GM06990 (cell line): ENCODE measurements around the gene RHOT1.

ENCODE experiments used
- DNase-seq: peaks from one replicate; pipeline ENCODE4 v3.0.0-alpha.2; 2011; ENCODE audit not compliant: insufficient read length; ENCODE audit errors: extremely low read depth
- H3K27me3 ChIP-seq: replicated peaks from 2 replicates; pipeline ENCODE4 v1.6.0; 2011; ENCODE audit warnings: low read length; ENCODE audit not compliant: control insufficient read depth, insufficient read depth
- H3K36me3 ChIP-seq: 2 replicates; pipeline ENCODE4 v1.5.1; 2011; ENCODE audit warnings: low read length; ENCODE audit not compliant: control insufficient read depth, insufficient read depth
- H3K4me3 ChIP-seq: replicated peaks from 2 replicates; pipeline ENCODE4 v1.5.1; 2011; ENCODE audit warnings: low read depth, mild to moderate bottlenecking, control low read depth, low read length
- CTCF ChIP-seq: IDR thresholded peaks from 2 replicates; pipeline ENCODE4 v1.5.1; 2011; ENCODE audit warnings: low read length, control low read depth, mild to moderate bottlenecking, inconsistent platforms; ENCODE audit not compliant: insufficient read depth, poor library complexity, severe bottlenecking

The RHOT1 gene

GRCh38 chr17:32197987-32198386 is 55.7 kb downstream of the RHOT1 start:
- Histone ChIP-seq H3K4me3 (no peak overlapping the region), H3K27me3 (no peaks in the 10 kb centered on the region), H3K36me3 (peaks cover 1% of the 10 kb centered on the region)
- no peak for TF ChIP-seq CTCF
- no peak for DNase-seq

- Histone ChIP-seq H3K36me3 (no peaks in the 10 kb centered on the region; the same call in none of the 2 replicates), H3K4me3 (no peak overlapping the region)
These were observed 64.6 kb downstream of the RHOT1 start for GRCh38 chr17:32206861-32207260.

GRCh38 chr17:32208436-32208835 is 66.1 kb downstream of the RHOT1 start:
- Histone ChIP-seq H3K27me3 (no peaks in the 10 kb centered on the region), H3K36me3 (peaks cover 2% of the 10 kb centered on the region), H3K4me3 (no peak overlapping the region)
- TF ChIP-seq CTCF, result no peak
- no peak for DNase-seq

More at GRCh38 chr17:32206861-32207260, 64.6 kb downstream of the RHOT1 start:
- DNase-seq, result no peak
- TF ChIP-seq CTCF, result no peak
- no peaks in the 10 kb centered on the region for H3K27me3 ChIP-seq

GRCh38 chr17:32209608-32210007 is 67.3 kb downstream of the RHOT1 start:
- no peak for DNase-seq
- Histone ChIP-seq H3K36me3 (peaks cover 2% of the 10 kb centered on the region), H3K4me3 (no peak overlapping the region), H3K27me3 (no peaks in the 10 kb centered on the region)
- no peak for TF ChIP-seq CTCF

- no peak for DNase-seq
- Histone ChIP-seq H3K4me3 (no peak overlapping the region), H3K36me3 (peaks cover 2% of the 10 kb centered on the region), H3K27me3 (no peaks in the 10 kb centered on the region)
- no peak for TF ChIP-seq CTCF
These were observed 69.4 kb downstream of the RHOT1 start for GRCh38 chr17:32211671-32212070.

- Histone ChIP-seq H3K36me3 (0 out of 2 replicates have a peak, but pooled peaks cover 2% of the 10 kb centered on the region), H3K4me3 (no peak overlapping the region), H3K27me3 (no peaks in the 10 kb centered on the region)
- no peak for DNase-seq
- TF ChIP-seq CTCF, result no peak
These were observed 73.4 kb downstream of the RHOT1 start for GRCh38 chr17:32215696-32216095.
